Gastrocnemius medialis (tissue), 4 donors: ENCODE measurements around the gene CARD9. TPM values are rescaled to one million over a fixed set of nuclear protein-coding genes. Genes with fewer than 3 reads are reported as not detected.

Source experiments
- ATAC-seq, 2 donors: fragments of 150-250 bp; one replicate each; pipeline ENCODE4 v1.9.1; 2016
- DNase-seq, 2 donors: peaks; one replicate each; pipeline ENCODE4 v3.0.0-alpha.2; 2019
- H3K27ac ChIP-seq, 4 donors: fragments of 200-600 bp; sonication (generic); 1 replicate in 1 of 4; 2 replicates in 3 of 4; pipeline ENCODE4 v1.5.1; 2016 to 2018; ENCODE audit warnings: mild to moderate bottlenecking in 2 of 4, moderate library complexity in 1 of 4
- H3K27me3 ChIP-seq, 3 donors: fragments of 200-600 bp; sonication (generic) in 2 of 3; 1 replicate in 1 of 3; 2 replicates in 2 of 3; pipeline versions ENCODE4 v1.5.1 to v1.6.0; 2016 to 2019; ENCODE audit warnings: mild to moderate bottlenecking in 1 of 3, moderate library complexity in 1 of 3
- H3K36me3 ChIP-seq, 2 donors: fragments of 200-600 bp; sonication (generic) in 1 of 2; one replicate each; pipeline ENCODE4 v1.5.1; 2017 to 2018
- H3K4me1 ChIP-seq, 2 donors: fragments of 200-600 bp; sonication (generic) in 1 of 2; one replicate each; pipeline ENCODE4 v1.5.1; 2016 to 2017; ENCODE audit warnings: mild to moderate bottlenecking in 2 of 2
- H3K4me3 ChIP-seq, 4 donors: fragments of 200-600 bp; sonication (generic) in 3 of 4; 1 replicate in 1 of 4; 2 replicates in 3 of 4; pipeline ENCODE4 v1.5.1; 2016 to 2019; ENCODE audit warnings: mild to moderate bottlenecking in 2 of 4
- H3K9me3 ChIP-seq, 3 donors: fragments of 200-600 bp; sonication (generic) in 2 of 3; 1 replicate in 1 of 3; 2 replicates in 2 of 3; pipeline ENCODE4 v1.5.1; 2016 to 2019
- POLR2A ChIP-seq, 2 donors: fragments of 450-650 bp; IDR thresholded peaks; one replicate each; pipeline ENCODE4 v1.6.1; 2017; ENCODE audit warnings: antibody characterized with exemption in 2 of 2, mild to moderate bottlenecking in 2 of 2, moderate library complexity in 2 of 2
- in situ Hi-C, 4 donors: fragments of 200-750 bp; cut with MboI; loops; one replicate each; pipeline versions ENCODE4 v1.15.0 to v1.8.0; 2017; ENCODE audit warnings: low sequenced_read_pairs in 4 of 4
- intact Hi-C: fragments of 100-400 bp; cut with DNase I; formaldehyde crosslinking; loops from one replicate; pipeline ENCODE4 v1.15.1; 2023; ENCODE audit warnings: low total_unique reads
- total RNA-seq, 4 donors: library from RNA; depleted of rRNA; stranded (reverse); fragments of >200 nt; gene quantifications; one replicate each; pipeline versions ENCODE4 v1.1.0 to v1.2.3, GENCODE V29; 2016
- TF ChIP-seq, protein P1 (sequence below), 5 experiments: fragments of 450-650 bp in 3 of 5; fragments of 200-600 bp in 2 of 5; sonication (generic) in 2 of 5; IDR thresholded peaks in 4 of 5; conservative IDR thresholded peaks in 1 of 5; 1 replicate in 4 of 5; 2 replicates in 1 of 5; pipeline ENCODE4 v1.5.1; 2016 to 2019; ENCODE audit warnings: antibody characterized with exemption in 5 of 5, mild to moderate bottlenecking in 3 of 5, moderate library complexity in 3 of 5

The CARD9 gene
- total RNA-seq, 4 donors from 2014 or later: 0.34 to 1.2 (median 0.69) TPM

DNA sequence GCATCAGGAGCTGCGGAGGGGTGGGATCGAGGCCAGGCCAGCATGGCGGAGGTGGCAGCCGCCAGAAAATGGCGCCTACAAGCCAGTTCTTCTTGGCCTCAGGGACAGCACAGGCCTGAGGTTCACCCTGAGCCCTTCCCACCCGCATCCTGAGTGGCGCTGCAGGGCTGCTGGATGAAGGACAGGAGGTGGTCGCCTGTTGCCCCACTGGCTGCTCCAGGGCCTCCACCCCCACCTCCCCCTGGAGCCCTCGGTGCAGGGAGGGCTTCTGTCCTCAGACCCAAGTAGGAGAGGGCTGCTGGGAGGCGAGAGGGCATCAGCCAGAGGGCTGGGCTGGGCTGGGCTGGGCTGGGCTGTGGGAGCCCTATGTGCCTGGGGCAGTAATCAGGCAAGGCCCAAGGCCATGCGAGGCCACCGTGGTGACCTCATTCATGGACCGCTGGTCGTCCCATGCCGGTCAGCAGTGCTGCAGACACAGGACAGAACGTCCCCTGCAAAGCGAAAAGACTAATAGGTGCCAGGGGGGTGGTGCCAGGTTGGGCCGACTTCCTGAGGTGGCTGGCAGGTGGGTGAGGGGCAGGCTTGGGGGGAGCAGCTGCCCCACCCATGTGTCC lies 32.3 kb downstream of the CARD9 start:
- no peak for DNase-seq

DNA sequence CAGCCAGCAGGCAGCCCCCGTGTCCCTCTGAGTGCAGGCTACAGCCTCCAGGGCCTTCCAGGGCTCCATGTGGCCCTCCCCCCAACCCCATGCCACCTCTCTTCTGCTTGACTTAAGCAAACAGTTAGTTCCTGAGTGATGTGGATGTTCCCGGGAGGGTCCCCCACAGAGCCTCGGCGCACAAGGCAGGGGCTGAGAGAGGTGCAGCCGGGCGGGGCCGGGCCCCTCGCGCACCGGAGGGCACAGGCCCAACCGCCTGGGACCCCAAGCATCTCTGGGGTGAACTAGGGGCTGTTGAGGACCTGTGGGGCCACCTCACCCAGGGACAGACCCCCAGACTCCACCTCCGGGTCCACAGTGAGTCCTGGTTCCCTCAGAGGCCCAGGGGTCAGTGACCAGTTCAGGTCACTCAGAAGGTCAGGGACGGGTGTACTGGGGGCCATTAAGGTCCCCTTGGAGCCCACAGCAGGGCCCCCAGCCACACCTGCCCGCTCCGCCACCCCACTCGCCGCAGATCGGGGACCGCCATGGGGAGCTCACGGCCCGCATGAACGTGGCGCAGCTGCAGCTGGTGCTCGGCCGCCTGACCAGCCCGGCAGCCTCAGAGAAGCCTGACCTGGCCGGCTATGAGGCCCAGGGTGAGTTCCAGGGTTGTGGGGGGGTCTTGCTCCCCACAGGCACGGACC lies 33.0 kb downstream of the CARD9 start:
- no peak for ATAC-seq
- in situ Hi-C loops: no loop called here
- no peak overlapping the region for H3K27ac ChIP-seq
- H3K4me3 ChIP-seq: no peak overlapping the region
- H3K9me3 ChIP-seq: no peaks in the 10 kb centered on the region
- no peaks in the 10 kb centered on the region for H3K36me3 ChIP-seq
- no peak for DNase-seq
- intact Hi-C loops: no loop called here
- peaks cover 7 to 21% (median 20%) of the 10 kb centered on the region in 3 donors for H3K27me3 ChIP-seq
- TF ChIP-seq POLR2A (IDR thresholded peaks at IDR 0.05): no peak
- TF ChIP-seq, protein P1, sequence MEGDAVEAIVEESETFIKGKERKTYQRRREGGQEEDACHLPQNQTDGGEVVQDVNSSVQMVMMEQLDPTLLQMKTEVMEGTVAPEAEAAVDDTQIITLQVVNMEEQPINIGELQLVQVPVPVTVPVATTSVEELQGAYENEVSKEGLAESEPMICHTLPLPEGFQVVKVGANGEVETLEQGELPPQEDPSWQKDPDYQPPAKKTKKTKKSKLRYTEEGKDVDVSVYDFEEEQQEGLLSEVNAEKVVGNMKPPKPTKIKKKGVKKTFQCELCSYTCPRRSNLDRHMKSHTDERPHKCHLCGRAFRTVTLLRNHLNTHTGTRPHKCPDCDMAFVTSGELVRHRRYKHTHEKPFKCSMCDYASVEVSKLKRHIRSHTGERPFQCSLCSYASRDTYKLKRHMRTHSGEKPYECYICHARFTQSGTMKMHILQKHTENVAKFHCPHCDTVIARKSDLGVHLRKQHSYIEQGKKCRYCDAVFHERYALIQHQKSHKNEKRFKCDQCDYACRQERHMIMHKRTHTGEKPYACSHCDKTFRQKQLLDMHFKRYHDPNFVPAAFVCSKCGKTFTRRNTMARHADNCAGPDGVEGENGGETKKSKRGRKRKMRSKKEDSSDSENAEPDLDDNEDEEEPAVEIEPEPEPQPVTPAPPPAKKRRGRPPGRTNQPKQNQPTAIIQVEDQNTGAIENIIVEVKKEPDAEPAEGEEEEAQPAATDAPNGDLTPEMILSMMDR (IDR thresholded peaks at IDR 0.05 in 4 of 5, conservative IDR thresholded peaks at IDR 0.05 in 1 of 5): no peak
- peaks cover 0 to 5% of the 10 kb centered on the region in 2 donors for H3K4me1 ChIP-seq

More for the DNA sequence above, 32.3 kb downstream of the CARD9 start:
- TF ChIP-seq, protein P1 (IDR thresholded peaks at IDR 0.05 in 4 of 5, conservative IDR thresholded peaks at IDR 0.05 in 1 of 5): no peak
- no peak for TF ChIP-seq POLR2A (IDR thresholded peaks at IDR 0.05)
- intact Hi-C loops: no loop called here
- H3K9me3 ChIP-seq: no peaks in the 10 kb centered on the region
- peaks cover 7 to 23% (median 20%) of the 10 kb centered on the region in 3 donors for H3K27me3 ChIP-seq
- ATAC-seq: no peak
- H3K27ac ChIP-seq: no peak overlapping the region
- H3K4me3 ChIP-seq: no peak overlapping the region
- H3K4me1 ChIP-seq: peaks cover 0 to 5% of the 10 kb centered on the region in 2 donors
- in situ Hi-C loops: no loop called here
- H3K36me3 ChIP-seq: no peaks in the 10 kb centered on the region

GRCh38 chr9:136339958-136340310 lies 33.5 kb downstream of the CARD9 start:
- Histone ChIP-seq H3K27ac (no peak overlapping the region), H3K36me3 (no peaks in the 10 kb centered on the region), H3K9me3 (no peaks in the 10 kb centered on the region), H3K4me3 (no peak overlapping the region), H3K4me1 (peaks cover 0 to 5% of the 10 kb centered on the region in 2 donors), H3K27me3 (peaks cover 2 to 20% (median 15%) of the 10 kb centered on the region in 3 donors)
- TF ChIP-seq, protein P1 (IDR thresholded peaks at IDR 0.05 in 4 of 5, conservative IDR thresholded peaks at IDR 0.05 in 1 of 5): no peak
- TF ChIP-seq POLR2A (IDR thresholded peaks at IDR 0.05): no peak
- no peak for DNase-seq
- intact Hi-C loops: loop anchor here (1.0 kb wide), 1 partner anchor 23 kb away; the partner anchor contains the start of gene DNLZ
- in situ Hi-C loops: no loop called here
- ATAC-seq: no peak

- Histone ChIP-seq H3K36me3 (no peaks in the 10 kb centered on the region), H3K9me3 (no peaks in the 10 kb centered on the region), H3K4me1 (peaks cover 0 to 5% of the 10 kb centered on the region in 2 donors), H3K27me3 (peaks cover 2 to 20% (median 13%) of the 10 kb centered on the region in 3 donors), H3K27ac (no peak overlapping the region), H3K4me3 (no peak overlapping the region)
- peak in 1 of 2 donors; percentile 37 for DNase-seq
- ATAC-seq: peak; percentile 66 to 80
- in situ Hi-C loops: no loop called here
- intact Hi-C loops: loop anchor here (1.0 kb wide), 1 partner anchor 24 kb away; the partner anchor contains the start of gene DNLZ
- TF ChIP-seq, protein P1 (IDR thresholded peaks at IDR 0.05 in 4 of 5, conservative IDR thresholded peaks at IDR 0.05 in 1 of 5): peak; percentile 43 to 89 (median 77)
- TF ChIP-seq POLR2A (IDR thresholded peaks at IDR 0.05): no peak
These were observed 34.1 kb downstream of the CARD9 start for GRCh38 chr9:136339173-136339957.
